ENCODE measurements around the gene CADPS2. TPM values are rescaled to one million over a fixed set of nuclear protein-coding genes. Genes with fewer than 3 reads are reported as not detected.

Gene CADPS2
- total and polyA plus RNA-seq, 10 of the 15 experiments (the other 5 are each of a cell fraction or from before 2014, with no cell fraction given): 0.05 to 7.5 (median 0.25) TPM

GRCh38 chr7:122305475-122306319 lies 580.6 kb downstream of the CADPS2 start:
- no TSS peak for BruUV-seq (replicated peaks)
- no peak for DNase-seq (ENCODE audit: low read depth, low spot score)
- H3K9me3 ChIP-seq (replicated peaks; ENCODE audit: control insufficient read depth, insufficient read depth, low read length): no peaks in the 10 kb centered on the region; the same call in 2 of the 3 replicates
- H3K27me3 ChIP-seq (replicated peaks in 1 of 2; ENCODE audit: control insufficient read depth in 2 of 2, insufficient read depth in 2 of 2, low read length in 1 of 2): peaks cover 9 to 21% of the 10 kb centered on the region in 2 experiments
- H3K36me3 ChIP-seq (ENCODE audit: control insufficient read depth in 2 of 2, insufficient read depth in 2 of 2, low read length in 1 of 2): no peaks in the 10 kb centered on the region
- CTCF ChIA-PET: no interaction called here
- ATAC-seq: no peak
- no peak overlapping the region for H2AFZ ChIP-seq (ENCODE audit: control insufficient read depth, low read depth, low read length)
- no peaks in the 10 kb centered on the region for H3K79me2 ChIP-seq (ENCODE audit: control insufficient read depth, insufficient read depth, low read length)
- POLR2A ChIA-PET: no interaction called here
- no peak overlapping the region for H3K4me2 ChIP-seq (ENCODE audit: control insufficient read depth, insufficient read depth)
- no peaks in the 10 kb centered on the region for H3K4me1 ChIP-seq (ENCODE audit: control insufficient read depth, insufficient read depth, low read length)
- in situ Hi-C loops (cut with MboI) (no loop called here), intact Hi-C loops (cut with micrococcal nuclease; ENCODE audit: unreplicated experiment) (loop anchor here (5.0 kb wide), 1 partner anchor 222 kb away; no protein-coding TSS in a partner anchor)
- no peak for FAIRE-seq
- WGBS (ENCODE audit: insufficient coverage, insufficient replicate concordance, low lambda C conversion rate, missing lambda C conversion rate): 58% methylated on average over 65 of the region's 65 CpGs
- H3K27ac ChIP-seq (ENCODE audit: control insufficient read depth, insufficient read depth): no peak overlapping the region
- no peaks in the 10 kb centered on the region for H4K20me1 ChIP-seq (ENCODE audit: control insufficient read depth, insufficient read depth)
- H3K4me3 ChIP-seq: no peak overlapping the region
- RAD21 ChIA-PET (ENCODE audit: unreplicated experiment): no interaction called here
- SMC1A ChIA-PET (ENCODE audit: uncharacterized antibody, unreplicated experiment): no interaction called here
- H3K9ac ChIP-seq (ENCODE audit: control insufficient read depth, insufficient read depth, low read length): no peak overlapping the region
- TF ChIP-seq ZZZ3 (IDR thresholded peaks at IDR 0.05; ENCODE audit: control insufficient read depth, insufficient read length, low read depth): no peak
- no peak for TF ChIP-seq NR2F1 (conservative IDR thresholded peaks at IDR 0.05)
- no peak for TF ChIP-seq ZNF274 (IDR thresholded peaks at IDR 0.05; ENCODE audit: insufficient read depth, insufficient read length)
- TF ChIP-seq STAT3 (IDR thresholded peaks at IDR 0.05; ENCODE audit: low read depth, low read length): no peak
- TF ChIP-seq IKZF1 (conservative IDR thresholded peaks at IDR 0.05): no peak
- no peak for TF ChIP-seq JUNB (IDR thresholded peaks at IDR 0.05)
- no peak for TF ChIP-seq EED (IDR thresholded peaks at IDR 0.05; ENCODE audit: low read depth)
- no peak for TF ChIP-seq RCOR1 (conservative IDR thresholded peaks at IDR 0.05; ENCODE audit: low read depth, low read length)
- TF ChIP-seq BCL11A (IDR thresholded peaks at IDR 0.05; ENCODE audit: low read depth, low read length): no peak
- no peak for TF ChIP-seq NKRF (conservative IDR thresholded peaks at IDR 0.05)
- no peak for TF ChIP-seq SREBF1 (IDR thresholded peaks at IDR 0.05; ENCODE audit: low read length)
- TF ChIP-seq HDAC2 (IDR thresholded peaks at IDR 0.05): no peak
- TF ChIP-seq CHD1 (IDR thresholded peaks at IDR 0.05; ENCODE audit: low read depth, low read length): no peak
- TF ChIP-seq ZBTB33 (IDR thresholded peaks at IDR 0.05): no peak
- TF ChIP-seq YY1 (IDR thresholded peaks at IDR 0.05; ENCODE audit: low read depth, low read length): no peak
- TF ChIP-seq ZNF592 (IDR thresholded peaks at IDR 0.05): no peak
- no peak for TF ChIP-seq MYB (IDR thresholded peaks at IDR 0.05; ENCODE audit: borderline replicate concordance, low read depth, low read length)
- no peak for TF ChIP-seq HDGF (IDR thresholded peaks at IDR 0.05)
